Fibroblast of peridontal ligament (primary cell): ENCODE measurements around the gene AWAT2.
"Not testable (repeated sequence)": the region's sequence is repeated elsewhere in the genome, so short reads cannot be mapped to it uniquely, and the experiment has no call there.

Experiments used
- DNase-seq: peaks from one replicate; pipeline ENCODE4 v3.0.0-alpha.2; 2010; ENCODE audit errors: extremely low read depth

AWAT2 gene

DNA sequence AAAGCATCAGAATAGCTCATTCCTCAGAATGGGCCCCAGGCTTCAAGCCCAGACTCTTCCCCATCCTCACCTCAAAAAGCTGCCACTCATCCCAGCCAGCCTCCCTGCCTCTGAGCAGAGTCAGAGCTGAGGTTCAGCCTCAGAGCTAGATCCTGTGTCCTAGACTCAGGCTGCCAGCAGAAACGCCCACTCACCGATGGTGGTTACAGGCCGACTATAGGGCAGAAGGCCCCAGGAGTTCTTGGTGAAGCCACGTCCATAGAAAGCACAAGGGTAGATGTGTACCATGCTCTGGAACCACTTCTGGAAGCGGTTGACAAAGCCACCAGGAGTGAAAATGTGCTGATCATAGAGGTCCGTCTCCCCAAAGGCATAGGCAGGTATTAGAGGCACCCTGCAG is 7.7 kb downstream of the AWAT2 start:
- no peak for DNase-seq

DNA sequence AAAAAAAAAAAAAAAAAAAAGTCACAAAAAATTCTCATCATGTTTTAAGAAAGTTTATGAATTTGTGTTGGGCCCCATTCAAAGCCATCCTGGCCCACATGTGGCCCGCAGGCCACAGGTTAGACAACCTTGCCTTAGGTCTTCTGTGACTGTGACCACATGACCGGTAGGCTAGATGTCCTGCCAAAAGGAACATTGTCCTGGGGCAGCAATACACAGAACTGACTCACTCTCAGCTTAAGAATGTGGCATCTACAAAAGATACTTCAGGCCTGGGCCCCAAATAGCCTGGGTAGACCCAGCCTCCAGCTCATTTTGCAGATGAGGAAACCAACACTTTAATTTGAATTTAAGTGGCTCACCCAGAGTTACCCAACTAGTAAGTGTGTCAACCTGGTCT is 10.0 kb downstream of the AWAT2 start:
- DNase-seq: no peak

DNA sequence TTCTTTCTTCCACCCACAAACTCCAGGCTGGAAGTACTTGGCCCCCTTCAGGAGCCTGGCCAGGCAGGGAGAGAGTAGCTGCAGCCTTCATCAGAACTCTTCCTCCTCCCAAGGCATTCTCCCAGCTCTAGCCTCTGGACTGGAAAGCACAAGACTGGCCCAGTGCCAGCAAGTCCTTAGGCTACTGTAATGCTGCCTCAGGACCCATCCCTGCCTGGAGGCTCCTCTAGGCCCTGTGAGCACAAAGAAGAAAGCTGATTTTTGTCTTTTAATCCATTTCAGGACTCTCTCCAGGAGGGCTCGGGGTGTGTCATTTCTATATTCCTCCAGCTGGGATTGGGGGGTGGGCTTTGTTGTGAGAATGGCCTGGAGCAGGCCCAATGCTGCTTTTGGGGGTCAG is 10.8 kb downstream of the AWAT2 start:
- no peak for DNase-seq

GRCh38 chrX:70038515-70038914 is 11.2 kb downstream of the AWAT2 start:
- DNase-seq: no peak

DNA sequence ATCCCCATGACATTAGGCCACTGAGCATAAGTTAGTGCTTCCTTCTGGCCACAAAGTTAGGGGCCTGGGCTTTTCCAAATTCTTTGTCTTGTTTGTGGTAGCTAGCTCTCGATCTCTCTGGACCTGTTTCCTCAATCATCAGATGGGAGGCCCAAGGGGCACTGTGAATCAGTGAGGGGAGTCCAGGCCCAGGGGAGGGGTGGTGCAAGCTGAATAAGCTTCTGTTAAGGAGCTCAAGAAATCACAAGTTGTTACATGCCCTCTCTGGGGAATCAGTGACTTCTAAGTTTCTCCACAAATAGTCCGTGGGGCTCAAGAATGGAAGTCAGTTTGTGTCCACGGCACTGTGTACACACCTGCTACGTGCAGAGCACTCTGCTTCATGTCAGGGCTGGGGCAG is 15.1 kb downstream of the AWAT2 start:
- DNase-seq: no peak

GRCh38 chrX:70033348-70034051 is 16.2 kb downstream of the AWAT2 start:
- peak; percentile 3 for DNase-seq

DNA sequence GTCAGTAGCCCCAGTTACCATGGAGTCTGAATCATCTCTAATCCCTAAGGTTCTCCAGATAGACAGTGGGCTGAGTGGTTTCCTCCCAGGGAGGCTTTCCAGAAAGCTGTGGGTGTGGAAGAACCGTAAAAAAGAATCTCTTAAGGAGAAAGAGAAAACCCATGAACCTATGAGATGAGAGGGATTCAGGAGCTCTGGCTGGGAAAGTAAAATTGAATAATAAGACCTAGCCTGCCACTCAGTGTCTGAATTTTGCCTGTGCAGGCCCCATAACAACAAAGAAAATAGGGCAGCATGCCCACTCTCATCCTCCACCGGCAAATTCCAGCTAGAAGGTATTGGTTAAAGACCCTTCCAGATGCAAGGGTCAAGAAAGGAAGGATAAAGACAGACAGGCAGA is 16.9 kb downstream of the AWAT2 start:
- DNase-seq: no peak

DNA sequence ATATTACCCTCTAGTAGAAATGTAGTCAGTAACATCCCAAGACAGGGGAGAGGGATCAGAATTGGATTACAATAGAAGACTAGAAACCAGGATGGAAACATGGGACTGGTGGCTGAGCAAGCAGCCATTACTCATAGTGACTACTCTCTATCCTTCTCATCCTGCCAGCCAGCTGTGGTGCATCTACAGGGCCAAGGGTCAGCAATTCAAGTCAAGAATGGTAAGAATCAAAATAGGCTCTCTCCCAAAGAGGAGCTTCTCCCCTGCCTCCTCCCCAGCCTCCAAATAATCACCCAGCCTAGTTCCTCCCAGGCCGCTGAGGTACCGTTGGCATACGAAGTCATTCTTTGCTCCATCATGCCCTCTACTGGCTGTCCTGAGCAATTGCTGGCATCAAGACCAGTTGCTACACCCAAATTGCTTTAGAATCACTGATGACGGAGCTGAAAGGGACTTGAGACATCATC is 19.4 kb downstream of the AWAT2 start:
- DNase-seq: peak; percentile 24

DNA sequence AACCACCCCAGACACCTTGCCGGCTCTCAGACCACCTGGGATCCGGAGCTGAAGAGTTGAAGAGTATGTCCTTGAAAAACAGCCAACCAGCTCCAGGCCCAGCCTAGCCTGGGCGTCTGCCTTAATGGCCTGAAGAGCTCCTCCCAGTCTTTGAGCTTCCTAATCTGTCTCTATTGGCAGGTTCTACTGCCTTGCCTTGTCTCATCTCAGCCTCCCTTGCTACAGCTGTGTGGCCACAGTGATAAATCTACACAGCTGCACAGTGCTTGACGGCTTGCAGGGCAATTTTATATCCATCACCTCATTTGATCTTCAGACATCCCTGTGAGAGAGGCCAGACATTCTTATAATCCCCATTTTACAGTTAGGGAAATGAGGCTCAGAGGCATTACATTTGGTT is 19.9 kb downstream of the AWAT2 start:
- no peak for DNase-seq

GRCh38 chrX:70026851-70027200 is 22.9 kb downstream of the AWAT2 start:
- no peak for DNase-seq

DNA sequence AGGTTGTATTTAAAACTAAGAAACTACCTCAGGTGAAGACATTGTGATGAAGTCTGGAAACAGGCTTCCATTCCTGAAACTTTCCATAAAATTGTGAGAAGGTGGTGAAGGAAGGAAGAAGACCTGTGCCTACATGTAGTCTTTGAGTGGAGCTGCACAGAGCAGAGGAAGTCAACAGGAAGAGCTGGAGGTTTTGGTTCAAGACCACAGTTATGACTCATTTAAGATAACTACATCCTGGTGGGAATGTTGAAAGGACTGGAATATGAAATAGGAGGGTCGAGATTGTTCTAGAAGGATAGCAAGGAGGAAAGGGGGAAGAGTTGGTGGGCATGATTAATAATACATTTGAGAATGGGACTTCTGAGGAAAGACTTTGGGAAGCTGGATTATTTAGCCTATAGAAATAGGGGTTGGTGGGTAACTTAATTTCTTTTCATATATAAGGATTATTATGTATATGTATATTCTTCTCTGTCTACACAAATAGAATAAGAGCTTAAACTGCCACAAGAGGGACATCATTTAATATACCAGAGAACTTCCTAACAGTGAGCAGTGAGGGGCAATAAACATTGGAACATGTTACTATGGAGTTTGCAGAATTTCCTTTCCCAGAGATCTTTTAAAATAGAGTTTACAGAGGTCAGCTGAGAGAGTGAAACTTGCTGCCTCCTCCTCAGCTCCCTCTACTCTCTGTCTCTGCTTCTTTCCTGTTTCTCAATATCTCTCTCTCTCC is 23.5 kb downstream of the AWAT2 start:
- DNase-seq: no peak

- no peak for DNase-seq
These were observed 24.3 kb downstream of the AWAT2 start for GRCh38 chrX:70025464-70025863.

GRCh38 chrX:70022616-70023015 is 27.1 kb downstream of the AWAT2 start:
- DNase-seq: no peak

- no peak for DNase-seq
These were observed 33.2 kb downstream of the AWAT2 start for GRCh38 chrX:70016513-70016912.

GRCh38 chrX:70013466-70014381 is 36.0 kb downstream of the AWAT2 start:
- no peak for DNase-seq

DNA sequence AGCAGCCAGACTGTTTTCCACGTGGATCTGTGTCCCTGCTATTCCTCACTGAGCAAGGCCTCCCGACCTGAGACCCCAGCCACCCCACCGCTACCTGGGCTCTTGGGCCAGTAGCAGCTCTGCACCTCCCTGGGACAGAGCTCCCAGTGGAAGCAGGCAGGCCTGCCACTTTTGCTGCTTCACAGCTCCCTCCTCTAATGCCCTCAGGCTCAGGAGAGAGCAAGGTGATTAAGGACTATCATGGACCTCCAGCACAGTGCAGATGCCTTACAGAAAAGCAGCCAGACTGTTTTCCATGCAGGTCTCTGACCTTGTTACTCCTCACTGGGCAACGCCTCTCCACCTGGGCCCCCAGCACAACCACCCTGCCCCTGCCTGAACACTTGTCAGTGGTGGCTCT is 37.0 kb downstream of the AWAT2 start:
- no peak for DNase-seq

- DNase-seq: no peak
These were observed 39.8 kb downstream of the AWAT2 start for GRCh38 chrX:70009970-70010369.

- no peak for DNase-seq
These were observed 40.7 kb downstream of the AWAT2 start for GRCh38 chrX:70009049-70009448.

DNA sequence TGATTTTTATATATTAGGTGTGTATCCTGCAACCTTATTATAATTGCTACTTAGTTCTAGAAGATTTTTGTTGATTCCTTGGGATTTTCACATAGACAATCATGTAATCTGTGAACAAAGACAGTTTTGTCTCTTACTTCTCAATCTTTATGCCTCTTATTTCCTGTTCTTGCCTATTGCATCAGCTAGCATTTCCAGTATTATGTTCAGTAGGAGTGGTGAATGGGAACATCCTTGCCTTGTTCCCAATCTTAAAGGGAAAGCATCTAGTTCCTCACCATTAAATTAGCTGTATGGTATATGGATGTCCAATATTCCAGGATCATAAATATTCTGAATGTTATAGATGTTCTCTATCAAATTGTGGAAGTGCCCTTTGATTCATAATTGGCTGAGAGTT is 41.8 kb downstream of the AWAT2 start:
- DNase-seq: no peak

DNA sequence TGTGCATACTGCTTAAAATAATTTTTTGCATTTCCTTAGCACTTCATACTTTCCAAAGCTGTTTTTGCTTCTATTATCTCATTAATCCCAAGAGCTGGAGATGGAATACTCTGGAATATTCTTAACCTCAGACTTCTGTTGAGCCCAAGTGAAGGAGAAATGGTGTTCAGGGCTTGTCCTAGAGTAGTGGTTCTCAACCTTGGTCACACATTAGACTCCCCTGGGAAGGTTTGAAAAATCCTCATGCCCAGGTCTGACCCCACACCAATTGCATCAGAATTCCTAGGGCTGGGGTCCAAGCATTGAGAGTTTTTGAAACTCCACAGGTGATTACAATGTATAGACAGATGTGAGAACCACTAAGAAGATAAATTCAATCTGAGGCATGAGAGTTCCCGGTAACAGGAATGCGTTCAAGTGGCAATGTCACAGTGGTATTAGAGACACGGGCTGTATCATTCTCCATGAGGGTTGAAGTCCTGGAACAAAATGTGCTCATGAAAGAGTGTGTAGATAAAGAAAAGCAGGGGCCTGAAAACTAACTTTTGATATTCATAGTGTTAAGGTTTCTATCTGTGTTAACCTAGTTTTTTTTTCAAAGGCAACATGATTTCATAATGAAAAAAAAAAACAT is 47.9 kb downstream of the AWAT2 start:
- DNase-seq: no peak

DNA sequence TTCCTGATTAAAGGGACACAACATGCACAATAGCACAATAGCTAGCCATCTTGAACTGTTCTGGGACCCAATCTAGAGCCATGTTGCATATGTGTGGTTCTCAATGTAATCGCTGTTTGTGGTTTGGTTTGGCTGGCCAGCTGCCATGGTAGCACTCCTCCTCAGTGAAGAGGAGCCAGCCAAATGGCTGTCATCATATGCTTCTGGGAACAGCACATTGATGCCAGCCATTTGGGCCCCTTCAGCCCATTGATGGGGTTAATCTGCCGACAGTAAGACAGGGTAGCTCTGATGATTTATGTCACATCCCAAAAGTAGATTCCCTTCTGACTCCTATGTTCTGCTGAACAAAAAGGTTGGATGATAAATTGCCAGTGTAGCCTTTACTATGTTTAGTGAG is 48.5 kb downstream of the AWAT2 start:
- DNase-seq: no peak

DNA sequence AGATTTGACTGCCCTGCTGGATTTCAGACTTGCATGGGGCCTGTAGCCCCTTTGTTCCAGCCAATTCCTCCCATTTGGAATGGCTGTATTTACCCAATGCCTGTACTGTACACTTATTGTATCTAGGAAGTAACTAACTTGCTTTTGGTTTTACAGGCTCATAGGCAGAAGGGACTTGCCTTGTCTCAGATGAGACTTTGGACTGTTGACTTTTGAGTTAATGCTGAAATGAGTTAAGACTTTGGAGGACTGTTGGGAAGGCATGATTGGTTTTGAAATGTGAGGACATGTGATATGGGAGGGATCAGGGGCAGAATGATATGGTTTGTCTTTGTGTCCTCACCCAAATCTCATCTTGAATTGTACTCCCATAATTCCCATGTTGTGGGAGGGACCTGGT is 51.4 kb downstream of the AWAT2 start:
- not testable (repeated sequence) for DNase-seq
